ENCODE measurements around the gene TBC1D24.
A peak's percentile ranks its signal among the peaks of the same experiment; 100 is the strongest.
"Not testable (repeated sequence)": the region's sequence is repeated elsewhere in the genome, so short reads cannot be mapped to it uniquely, and the experiment has no call there.

Gene TBC1D24

GRCh38 chr16:2533912-2534311 is 59.0 kb downstream of the TBC1D24 start:
- DNase-seq: no peak

- not testable (repeated sequence) for DNase-seq
Measured at GRCh38 chr16:2534335-2534734, 59.4 kb downstream of the TBC1D24 start.

- DNase-seq: no peak
Measured at GRCh38 chr16:2535625-2536013, 60.7 kb downstream of the TBC1D24 start.

GRCh38 chr16:2537451-2538379 is 62.8 kb downstream of the TBC1D24 start, which contains the start of gene PDPK1:
Gene PDPK1 (plus strand): TSS chr16:2538021. CDS start chr16:2538113, 92 bp downstream.
- peak; percentile 89 for DNase-seq

- not testable (repeated sequence) for DNase-seq
Measured at GRCh38 chr16:2539192-2539844, 64.4 kb downstream of the TBC1D24 start.

GRCh38 chr16:2539845-2540458 is 65.0 kb downstream of the TBC1D24 start:
- not testable (repeated sequence) for DNase-seq

GRCh38 chr16:2540912-2541311 is 66.0 kb downstream of the TBC1D24 start:
- not testable (repeated sequence) for DNase-seq

GRCh38 chr16:2541409-2541808 is 66.5 kb downstream of the TBC1D24 start:
- DNase-seq: not testable (repeated sequence)

GRCh38 chr16:2543771-2544170 is 68.8 kb downstream of the TBC1D24 start:
- DNase-seq: not testable (repeated sequence)

- not testable (repeated sequence) for DNase-seq
Measured at GRCh38 chr16:2550283-2550878, 75.5 kb downstream of the TBC1D24 start.

GRCh38 chr16:2551420-2551889 is 76.5 kb downstream of the TBC1D24 start:
- DNase-seq: not testable (repeated sequence)

- DNase-seq: not testable (repeated sequence)
Measured at GRCh38 chr16:2554709-2555425, 79.9 kb downstream of the TBC1D24 start.
